SK-MEL-5 (cell line): ENCODE results near the gene HIVEP2. TPM values are rescaled to one million over a fixed set of nuclear protein-coding genes. Genes with fewer than 3 reads are reported as not detected.

Experiments used
- DNase-seq: peaks from one replicate; pipeline ENCODE4 v3.0.0-alpha.2; 2016; ENCODE audit warnings: low read depth, low spot score
- in situ Hi-C: cut with HindIII; loops from 2 replicates; pipeline ENCODE4 v1.10.0; 2016; ENCODE audit warnings: low sequenced_read_pairs, high pct_unique_total_duplicates, low pct_unique_long_range_greater_than_20kb
- total RNA-seq: library from RNA; depleted of rRNA; stranded (reverse); fragments of >200 nt; shearing (Covaris generic); gene quantifications from 2 replicates; pipeline ENCODE4 v1.2.3, GENCODE V29; 2014

HIVEP2 gene
- total RNA-seq, 1 experiment from 2014 or later, result 6.4 TPM

DNA sequence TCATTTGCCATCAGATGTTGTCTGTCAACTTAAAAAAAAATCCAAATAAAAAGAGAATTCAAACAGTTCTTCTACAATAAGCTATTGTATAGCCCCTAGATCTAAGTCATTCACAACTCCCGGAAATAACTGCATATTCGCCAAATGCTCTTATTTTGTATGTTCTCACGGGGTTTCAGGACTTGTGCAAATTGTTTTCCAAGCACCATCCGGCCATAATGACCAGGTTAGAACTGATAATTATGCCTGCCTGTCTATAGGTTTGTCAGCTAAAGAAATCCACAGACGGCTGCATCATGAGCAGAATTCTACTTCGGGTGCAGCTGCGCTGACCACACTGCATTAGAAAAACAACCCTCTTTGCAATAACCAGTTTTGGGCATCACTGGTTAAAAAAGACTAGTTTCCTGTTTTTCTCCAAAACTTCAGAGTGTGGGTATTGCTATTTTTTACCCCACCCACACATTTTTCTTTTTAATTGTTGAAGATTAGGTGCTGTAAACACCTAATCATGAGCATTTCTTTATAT lies 87.7 kb downstream of the HIVEP2 start:
- in situ Hi-C loops, result no loop called here
- no peak for DNase-seq

DNA sequence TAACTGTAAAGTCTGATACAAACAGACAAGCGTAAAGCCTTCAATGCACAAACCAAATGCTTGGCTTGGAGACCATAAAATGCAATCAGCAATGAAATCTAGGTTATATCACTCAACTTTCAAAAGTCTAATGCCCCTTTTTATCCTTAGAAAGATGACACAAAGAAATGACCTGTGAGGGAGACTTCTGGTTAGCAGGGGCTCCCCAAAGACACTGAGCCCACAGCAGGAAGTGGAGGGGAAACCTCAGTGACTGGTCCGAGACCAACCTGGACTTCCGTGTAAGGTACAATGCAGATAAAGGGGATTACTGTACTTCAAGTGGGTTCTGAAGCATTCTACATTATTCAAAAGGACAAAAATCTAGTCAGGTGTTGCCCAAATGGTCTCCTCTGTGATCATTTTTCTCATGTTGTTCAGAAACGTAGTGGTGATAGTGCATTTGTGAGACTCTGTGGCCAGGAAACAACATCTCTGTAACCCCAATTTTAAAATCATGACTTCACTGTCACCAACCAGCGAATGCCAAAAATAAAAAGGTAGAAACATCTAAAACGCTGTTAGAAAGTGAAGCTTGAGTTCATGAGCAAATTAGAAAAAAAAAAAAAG lies 88.2 kb downstream of the HIVEP2 start:
- DNase-seq, result no peak
- in situ Hi-C loops, result no loop called here

DNA sequence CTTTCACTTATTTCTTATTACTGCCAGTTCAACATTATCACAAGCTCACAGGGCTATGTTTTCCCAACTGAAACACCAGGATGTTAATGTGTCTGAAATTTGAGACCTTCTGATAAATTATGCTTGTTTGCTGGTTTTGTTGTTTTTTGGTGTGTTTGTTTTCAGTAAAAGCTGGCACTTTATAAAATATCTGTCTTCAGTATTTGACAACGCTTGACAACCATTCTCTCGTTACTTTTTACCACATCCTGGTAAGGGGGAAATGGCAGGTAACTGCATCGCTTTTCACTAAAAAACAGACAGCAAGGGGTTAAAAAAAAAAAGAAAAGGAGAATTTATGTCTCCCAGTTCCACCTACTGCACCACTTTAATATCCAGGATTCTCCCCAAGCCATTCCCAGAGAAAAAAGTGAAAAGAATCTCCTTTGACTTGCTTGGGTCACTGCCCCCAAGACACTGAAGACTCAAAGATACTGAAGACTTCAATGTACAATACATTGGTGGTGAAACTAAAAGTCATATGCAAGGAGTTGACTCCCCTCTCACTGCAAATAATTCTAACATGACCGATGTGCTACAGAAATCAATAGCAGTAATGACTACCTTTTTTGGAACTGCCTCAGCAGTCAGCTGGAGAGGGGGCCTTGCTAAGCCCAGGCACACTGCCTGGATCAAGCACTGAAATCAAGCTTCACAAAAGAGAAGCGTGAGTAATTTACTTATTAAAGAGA lies 88.9 kb downstream of the HIVEP2 start:
- no peak for DNase-seq
- in situ Hi-C loops, result no loop called here

DNA sequence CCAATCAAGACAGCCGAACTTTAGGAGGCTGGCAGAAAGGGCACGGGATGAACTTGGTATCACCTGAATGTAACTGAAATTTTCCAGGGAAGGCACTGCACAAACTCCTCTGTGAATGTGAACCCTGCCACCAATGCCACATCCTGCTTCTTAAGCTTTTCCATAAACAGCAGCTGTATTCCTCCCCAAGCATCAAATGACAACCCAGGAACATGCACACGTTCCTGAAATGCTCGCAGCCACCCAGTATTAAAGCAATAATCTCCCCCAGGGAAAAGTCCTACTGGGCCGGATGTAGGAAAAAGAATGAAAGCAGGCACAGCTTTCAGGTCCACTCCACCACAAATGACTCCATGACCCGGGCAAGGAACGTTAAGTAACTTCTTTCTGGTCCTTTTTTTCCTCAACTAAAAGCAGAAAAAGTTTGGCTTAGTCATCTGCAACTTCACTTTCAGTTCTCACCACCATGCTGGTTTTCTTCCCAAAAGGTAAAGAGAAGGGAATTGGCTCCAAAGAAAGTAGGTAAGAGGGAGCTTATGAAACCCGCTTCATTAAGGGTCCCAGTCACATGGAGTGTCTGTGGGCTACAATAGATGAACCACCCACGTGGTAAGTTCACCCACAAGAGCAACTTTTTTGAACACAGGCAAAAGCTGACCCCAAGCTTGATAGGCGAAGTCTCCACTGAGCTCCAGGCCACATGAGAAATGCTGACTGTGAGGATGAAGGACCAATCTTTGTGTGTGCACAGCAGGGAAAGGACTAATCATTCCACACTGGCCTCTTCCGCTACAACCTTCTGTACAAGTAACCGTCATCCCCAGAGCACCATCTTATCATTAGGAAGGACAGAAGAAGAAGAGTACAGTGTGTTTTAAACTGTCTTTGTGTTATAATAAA lies 90.1 kb downstream of the HIVEP2 start:
- in situ Hi-C loops, result no loop called here
- no peak for DNase-seq

DNA sequence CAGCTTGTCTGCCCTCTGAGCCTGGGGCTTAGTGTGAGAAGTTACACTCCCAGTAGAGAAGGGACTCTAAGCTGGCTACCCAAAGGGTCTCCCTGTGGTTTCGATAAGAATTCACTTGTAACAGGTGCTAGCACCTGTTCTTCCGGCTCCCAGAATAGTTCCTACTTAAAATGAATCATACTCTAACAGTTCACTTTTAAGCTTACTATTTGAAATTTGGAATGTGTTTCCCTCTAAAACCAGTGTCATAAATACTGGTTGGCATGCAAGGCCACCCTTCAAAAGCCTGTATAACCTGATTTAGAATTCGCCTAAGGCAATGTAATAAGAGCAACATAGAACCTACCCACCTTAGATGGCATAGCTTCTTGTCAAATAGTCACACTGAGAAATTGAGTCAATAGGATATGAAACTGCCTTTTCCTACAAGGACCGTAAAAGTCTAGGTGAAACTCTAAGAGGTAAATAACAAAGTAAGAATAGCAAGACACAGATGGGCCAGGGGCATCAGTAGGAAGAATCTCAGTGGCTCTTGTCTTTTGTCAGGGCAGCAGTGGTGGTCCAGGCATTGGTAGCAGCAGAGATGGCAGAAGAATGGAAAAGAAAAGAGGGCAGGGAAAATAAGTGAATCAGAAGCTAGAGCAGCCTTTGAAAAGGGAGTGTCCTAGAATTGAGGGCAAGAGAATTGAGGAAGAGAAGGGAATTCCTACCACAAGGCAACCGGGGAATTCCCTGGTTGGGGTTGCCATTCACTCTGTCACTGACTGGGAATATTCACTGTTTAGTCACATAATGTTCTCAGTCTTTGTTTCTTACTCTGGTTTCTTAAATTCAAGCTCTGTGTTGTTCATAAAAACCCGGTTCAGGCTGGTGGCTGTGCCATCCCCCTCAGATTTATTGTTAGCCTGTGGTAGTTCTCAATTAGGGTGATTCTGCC lies 91.5 kb downstream of the HIVEP2 start:
- no peak for DNase-seq
- in situ Hi-C loops, result no loop called here

DNA sequence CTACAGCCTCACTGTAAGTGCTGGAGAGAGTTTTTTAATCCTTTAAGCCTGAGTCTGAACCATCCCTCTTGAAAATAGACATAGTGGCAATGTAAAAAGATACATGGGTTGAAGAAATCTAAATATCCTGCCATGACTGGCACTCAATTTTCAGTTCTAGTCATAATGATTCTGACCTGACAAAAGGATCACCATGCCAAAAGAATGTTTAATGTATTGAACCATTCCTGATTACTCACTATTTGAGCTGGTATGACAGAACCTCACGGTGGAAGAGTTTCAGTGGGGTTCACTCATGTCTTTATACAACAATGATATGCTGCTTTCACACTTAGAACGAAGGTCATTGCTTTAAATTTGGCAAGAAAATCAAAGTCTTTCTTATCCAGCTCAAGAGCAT lies 93.4 kb downstream of the HIVEP2 start:
- in situ Hi-C loops, result no loop called here
- DNase-seq, result no peak

DNA sequence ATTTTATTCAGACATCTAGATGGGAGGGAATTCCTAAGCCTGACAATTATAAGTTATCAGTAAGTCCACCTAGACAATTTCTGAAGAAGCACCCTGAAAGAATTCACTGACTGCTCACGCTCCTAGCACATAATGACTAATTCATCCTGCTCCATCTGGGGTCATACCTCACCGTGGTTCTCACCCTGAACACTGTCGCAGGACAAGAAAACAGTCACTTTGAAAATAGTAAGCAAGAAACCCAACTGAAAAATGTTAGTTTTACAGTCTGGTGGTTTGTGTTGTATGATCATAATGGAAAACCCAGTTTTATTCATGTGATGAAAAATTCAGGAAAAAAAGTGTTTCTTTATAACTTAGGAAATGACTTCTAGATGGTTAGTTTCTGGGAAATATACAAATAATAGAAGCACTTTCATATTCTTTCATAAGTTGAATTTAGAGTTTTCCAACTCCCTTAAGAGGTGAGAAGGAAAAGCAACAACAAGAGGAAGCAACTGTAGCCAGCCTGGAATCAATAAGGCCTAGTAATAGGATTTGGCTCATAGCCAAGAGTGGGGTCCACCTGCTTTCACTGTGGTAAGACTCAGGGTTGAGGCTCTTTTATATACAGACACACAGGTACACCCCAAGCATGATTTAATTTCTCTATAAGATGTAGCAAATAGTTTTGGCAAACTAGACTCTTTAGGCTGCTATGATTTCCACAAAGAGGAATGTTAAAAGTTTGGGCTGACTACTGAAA lies 94.1 kb downstream of the HIVEP2 start:
- in situ Hi-C loops, result no loop called here
- DNase-seq, result no peak

DNA sequence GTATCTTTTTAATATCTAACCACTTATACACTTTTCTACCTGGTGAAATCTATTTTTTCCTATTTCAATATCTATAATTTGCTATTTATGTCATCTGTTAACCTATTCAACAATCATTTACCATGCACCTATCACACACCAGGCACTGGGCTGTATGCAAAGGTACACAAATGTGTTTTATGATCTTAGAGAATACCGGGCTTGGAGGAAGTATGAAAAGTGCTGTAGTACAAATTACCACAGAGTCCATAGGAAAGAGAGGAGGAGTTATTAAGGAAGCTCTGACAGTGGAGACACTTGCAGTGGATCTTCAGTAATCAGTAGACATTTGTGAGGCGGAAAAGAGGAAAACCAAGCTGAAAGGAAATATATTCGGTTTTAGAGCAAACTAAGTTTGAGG lies 96.0 kb downstream of the HIVEP2 start:
- no peak for DNase-seq
- in situ Hi-C loops, result no loop called here

DNA sequence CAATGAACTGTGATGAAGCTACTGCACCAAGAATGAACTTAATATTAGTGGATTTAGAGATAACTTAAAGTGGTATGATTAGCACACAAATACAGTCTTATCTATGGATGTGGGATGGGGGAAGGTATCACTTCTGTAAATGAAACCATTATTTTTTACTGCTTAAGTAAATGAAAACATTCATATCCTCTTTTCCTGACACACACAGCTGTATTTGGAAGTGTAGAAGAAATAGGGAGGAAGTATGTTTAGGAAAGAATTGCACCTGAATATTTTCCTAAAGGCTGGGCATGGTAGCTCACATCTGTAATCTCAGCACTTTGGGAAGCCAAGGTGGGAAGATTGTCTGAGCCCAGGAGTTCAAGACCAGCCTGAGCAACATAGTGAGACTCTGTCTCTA lies 96.8 kb downstream of the HIVEP2 start:
- no peak for DNase-seq
- in situ Hi-C loops, result no loop called here

DNA sequence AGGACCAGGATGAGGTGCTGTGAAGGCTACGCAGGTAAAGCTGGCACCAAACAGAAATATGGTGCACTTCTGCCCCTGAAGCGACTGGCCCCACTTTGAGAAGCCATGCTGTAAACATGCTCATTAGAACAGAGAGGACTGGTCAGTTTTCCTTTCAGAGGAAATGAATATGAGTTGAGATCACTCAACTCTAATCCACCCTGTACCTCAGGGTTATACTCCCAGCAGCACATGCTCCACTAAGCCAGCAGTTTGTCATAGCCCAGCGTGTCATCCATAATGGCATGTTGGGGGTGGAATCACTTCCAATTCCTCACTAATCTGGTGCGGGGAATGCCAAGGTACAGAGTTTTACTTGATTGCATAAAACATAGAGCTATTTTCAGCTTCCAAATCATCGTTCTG lies 98.1 kb downstream of the HIVEP2 start:
- in situ Hi-C loops, result no loop called here
- DNase-seq, result no peak

DNA sequence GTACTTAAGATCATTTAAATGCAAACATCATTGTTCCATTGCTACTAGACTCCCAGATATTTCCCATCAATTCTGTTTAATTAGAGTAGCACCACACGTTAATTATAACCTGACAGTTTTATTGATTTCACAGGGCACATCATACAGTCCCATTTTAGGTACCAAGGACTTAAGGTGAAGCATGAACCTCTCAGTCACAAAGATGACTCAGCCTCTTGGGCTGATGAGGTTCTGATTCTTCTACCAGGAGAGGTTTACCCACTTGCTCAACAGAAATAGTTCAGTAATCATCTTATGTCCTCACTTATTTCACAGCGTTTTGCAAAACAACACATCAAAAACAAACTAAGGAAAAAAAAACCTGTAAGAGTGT lies 98.5 kb downstream of the HIVEP2 start:
- no peak for DNase-seq
- in situ Hi-C loops, result no loop called here

DNA sequence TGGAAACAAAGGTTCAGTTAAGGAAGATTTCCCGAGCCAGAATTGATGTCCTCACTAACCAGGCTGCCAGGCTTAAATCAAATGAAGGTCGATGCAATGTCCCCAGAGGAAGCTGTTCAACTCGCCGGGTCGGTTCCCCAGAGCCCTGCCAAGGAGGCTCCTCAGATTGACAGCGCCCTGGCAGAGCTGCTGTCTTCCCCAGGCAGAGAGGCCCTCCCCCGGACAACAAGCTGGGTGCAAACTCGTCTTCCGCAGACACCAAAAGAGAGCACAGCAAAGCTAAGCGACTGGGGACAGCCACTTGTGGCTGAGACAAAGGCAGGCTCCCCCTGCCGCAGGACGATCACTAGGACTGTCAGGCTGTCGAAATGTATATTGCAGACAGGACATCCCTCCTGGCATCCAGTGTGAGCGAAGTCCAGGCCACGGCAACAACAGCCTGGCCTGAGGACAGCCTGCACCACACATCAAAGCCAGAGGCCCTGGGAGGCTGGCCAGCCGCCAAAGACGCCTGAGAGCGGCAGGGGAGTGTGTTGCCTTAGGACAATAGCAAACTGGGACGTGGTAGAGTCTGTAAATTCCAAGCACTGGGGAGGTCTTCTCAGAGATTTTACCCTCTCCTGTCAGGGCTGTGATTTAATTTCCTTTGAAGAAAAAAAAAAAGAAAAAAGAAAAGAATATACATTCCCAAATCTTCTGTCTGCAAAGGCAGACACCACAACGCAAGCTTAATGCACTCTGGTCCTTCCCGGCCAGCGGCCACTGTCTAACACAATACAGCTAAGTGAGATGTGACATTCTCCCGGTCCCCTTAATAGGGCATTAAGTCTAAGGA lies 99.1 kb downstream of the HIVEP2 start:
- DNase-seq, result peak; percentile 55
- in situ Hi-C loops, result no loop called here

DNA sequence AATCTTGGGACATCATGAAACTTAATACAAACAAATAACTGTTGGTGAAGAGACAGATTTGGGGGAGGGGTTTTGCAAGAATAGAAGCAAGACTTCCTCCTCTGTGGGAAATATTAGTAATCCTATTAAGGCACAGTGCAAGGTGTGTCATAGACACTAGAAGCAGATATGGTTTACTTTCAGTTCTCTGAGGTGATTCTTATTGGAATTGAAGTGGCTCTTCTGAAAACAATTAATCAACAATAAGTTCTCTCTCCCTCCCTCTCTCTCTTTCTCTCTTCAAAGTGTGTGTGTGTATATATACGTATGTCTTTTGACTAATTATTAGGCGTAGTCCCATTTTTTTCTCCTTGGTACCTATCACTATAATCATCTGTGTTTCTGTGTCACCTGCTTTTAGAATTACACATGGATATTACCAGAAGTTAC lies 99.8 kb downstream of the HIVEP2 start:
- in situ Hi-C loops, result no loop called here
- no peak for DNase-seq

DNA sequence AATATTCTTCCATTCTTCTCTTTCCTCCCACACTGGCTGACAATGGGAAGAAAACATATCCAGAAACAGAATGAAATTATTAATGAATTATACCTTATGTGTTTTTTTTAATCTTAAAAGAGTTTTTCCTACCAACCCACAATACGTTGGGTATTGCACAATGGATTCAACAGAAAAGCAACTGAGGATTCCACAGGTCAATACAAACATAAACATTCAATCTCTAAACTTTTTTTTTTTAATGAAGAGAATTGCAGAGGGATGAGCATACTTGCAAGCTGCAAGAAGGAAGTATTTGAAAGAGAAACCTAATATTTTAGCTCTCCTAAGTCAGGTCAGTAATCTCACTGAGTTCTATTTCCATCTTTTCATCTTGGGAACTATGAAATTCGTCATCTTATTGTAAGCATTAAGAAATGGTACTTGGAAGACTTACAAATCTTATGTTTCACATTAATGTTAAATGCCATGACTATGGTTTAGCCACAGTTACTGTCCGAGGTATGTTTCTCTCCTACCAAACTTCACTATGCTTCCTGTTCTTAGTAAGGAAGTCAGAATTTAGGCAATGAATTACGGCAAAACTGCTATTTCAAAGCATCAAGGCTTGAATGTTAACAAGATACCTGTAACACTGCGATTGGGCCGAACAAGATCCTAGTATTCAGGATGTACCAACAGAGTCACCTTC lies 100.8 kb downstream of the HIVEP2 start:
- in situ Hi-C loops, result no loop called here
- DNase-seq, result no peak

DNA sequence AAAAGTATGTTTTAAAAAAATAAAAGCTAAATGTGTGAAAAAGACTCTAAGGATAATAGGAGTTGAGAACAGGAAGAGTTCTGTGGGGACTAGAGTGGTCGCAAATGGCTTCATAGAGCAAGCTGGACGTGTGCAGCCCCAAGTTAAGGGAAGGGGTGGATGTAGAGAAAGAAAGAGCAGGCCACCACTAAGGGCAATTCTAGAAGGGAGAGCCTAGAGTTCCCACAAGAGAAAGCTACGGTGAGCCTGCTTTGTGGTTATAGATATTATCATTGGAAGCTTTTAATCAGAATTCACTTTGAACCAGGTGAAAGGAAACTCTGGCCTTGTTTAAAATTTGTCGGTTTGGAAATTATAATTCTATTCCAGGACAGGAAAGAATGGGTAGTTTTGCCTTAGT lies 101.6 kb downstream of the HIVEP2 start:
- in situ Hi-C loops, result no loop called here
- DNase-seq, result no peak
